Common myeloid progenitor, CD34-positive (primary cell): ENCODE results near the gene KXD1.
A peak's percentile ranks its signal among the peaks of the same experiment; 100 is the strongest.

ENCODE experiments used
- CTCF ChIA-PET: fragments of 350-600 bp; sonication (Branson Sonifier 250); formaldehyde crosslinking; loops from one replicate; lab custom pipeline; 2021; ENCODE audit warnings: antibody characterized with exemption; lab: Charles Lee
- POLR2A ChIA-PET: fragments of 350-600 bp; sonication (Branson Sonifier 250); formaldehyde crosslinking; loops from one replicate; lab custom pipeline; 2021; ENCODE audit warnings: antibody characterized with exemption; lab: Charles Lee
- DNase-seq, 3 donors: peaks; one replicate each; pipeline versions ENCODE4 v3.0.0 to v3.0.0-alpha.2; 2013
- H3K27ac ChIP-seq, 2 experiments: 1 replicate in 1 of 2; 2 replicates in 1 of 2; pipeline ENCODE4 v1.7.0; 2013; ENCODE audit warnings: inconsistent platforms in 2 of 2, low read length in 2 of 2, mild to moderate bottlenecking in 2 of 2, low read depth in 1 of 2, moderate library complexity in 1 of 2; ENCODE audit not compliant: severe bottlenecking in 2 of 2, insufficient read depth in 1 of 2, poor library complexity in 1 of 2
- H3K27me3 ChIP-seq, 5 experiments: replicated peaks in 2 of 5; 1 replicate in 3 of 5; 2 replicates in 2 of 5; pipeline versions ENCODE4 v1.6.1 to v1.7.0; 2013; ENCODE audit warnings: low read length in 4 of 5, mild to moderate bottlenecking in 2 of 5, moderate library complexity in 2 of 5, inconsistent platforms in 1 of 5; ENCODE audit not compliant: insufficient read depth in 5 of 5, control insufficient read depth in 4 of 5
- H3K36me3 ChIP-seq, 4 experiments: 1 replicate in 2 of 4; 2 replicates in 2 of 4; pipeline versions ENCODE4 v1.6.1 to v1.7.0; 2013; ENCODE audit warnings: low read length in 3 of 4, control low read depth in 1 of 4, mild to moderate bottlenecking in 1 of 4; ENCODE audit not compliant: control insufficient read depth in 4 of 4, insufficient read depth in 4 of 4
- H3K4me1 ChIP-seq, 4 experiments: 1 replicate in 3 of 4; 2 replicates in 1 of 4; pipeline versions ENCODE4 v1.6.1 to v1.7.1; 2013; ENCODE audit warnings: low read length in 3 of 4, mild to moderate bottlenecking in 3 of 4, control low read depth in 1 of 4, inconsistent platforms in 1 of 4, moderate library complexity in 1 of 4; ENCODE audit not compliant: control insufficient read depth in 4 of 4, insufficient read depth in 4 of 4; ENCODE audit errors: control extremely low read depth in 1 of 4
- H3K4me3 ChIP-seq, 7 experiments: 1 replicate in 4 of 7; 2 replicates in 3 of 7; pipeline versions ENCODE4 v1.5.1 to v1.7.0; 2013; ENCODE audit warnings: mild to moderate bottlenecking in 7 of 7, low read length in 6 of 7, moderate library complexity in 6 of 7, inconsistent platforms in 2 of 7, low read depth in 2 of 7, control low read depth in 1 of 7; ENCODE audit not compliant: insufficient read depth in 4 of 7, control insufficient read depth in 1 of 7; ENCODE audit errors: extremely low read depth in 1 of 7
- H3K9me3 ChIP-seq, 5 experiments: 1 replicate in 4 of 5; 2 replicates in 1 of 5; pipeline versions ENCODE4 v1.6.1 to v1.7.1; 2013; ENCODE audit warnings: low read length in 4 of 5, mild to moderate bottlenecking in 2 of 5, inconsistent platforms in 1 of 5, low read depth in 1 of 5, moderate library complexity in 1 of 5; ENCODE audit not compliant: control insufficient read depth in 4 of 5, insufficient read depth in 2 of 5; ENCODE audit errors: control extremely low read depth in 1 of 5
- WGBS: methylation state at CpG from one replicate; pipeline ENCODE4 v1.1.5; 2013; ENCODE audit not compliant: insufficient coverage; 5-methylcytosine and 5-hydroxymethylcytosine counted together

The KXD1 gene

GRCh38 chr19:18558202-18558555 is 509 bp downstream of the KXD1 start:
- Histone ChIP-seq H3K27ac (peak overlapping the region; percentile 82 to 94), H3K4me3 (peak overlapping the region; percentile 55 to 97 (median 93)), H3K27me3 (no peaks in the 10 kb centered on the region), H3K4me1 (peaks cover 5 to 18% (median 11%) of the 10 kb centered on the region in 4 experiments), H3K9me3 (no peaks in the 10 kb centered on the region), H3K36me3 (peaks cover 5 to 21% (median 13%) of the 10 kb centered on the region in 4 experiments)
- POLR2A ChIA-PET: interaction anchor here (1.8 kb wide), 1 partner anchor 13 kb away, joined by 5 read pairs; the partner anchor contains the start of gene UBA52
- WGBS: 13% methylated on average over 6 of the region's 11 CpGs
- DNase-seq: peak in 1 of 3 donors; percentile 14
- CTCF ChIA-PET: interaction anchor here (0.8 to 1.6 kb wide), 6 partner anchors 13 to 118 kb away, joined by 3 to 7 read pairs (median 3); partner anchors contain the start of gene UBA52

- ChIA-PET POLR2A (interaction anchor here (1.8 kb wide), 1 partner anchor 13 kb away, joined by 5 read pairs; the partner anchor contains the start of gene UBA52), CTCF (interaction anchor here (0.8 to 2.3 kb wide), 7 partner anchors 12 to 119 kb away, joined by 3 to 7 read pairs (median 3); partner anchors contain the start of gene UBA52)
- H3K9me3 ChIP-seq: no peaks in the 10 kb centered on the region
- H3K27ac ChIP-seq: peak overlapping the region; percentile 82 to 94
- no peak for DNase-seq
- H3K27me3 ChIP-seq: no peaks in the 10 kb centered on the region
- peak overlapping the region in 6 of 7 experiments; percentile 86 to 97 (median 94) for H3K4me3 ChIP-seq
- 50% methylated on average over 1 of the region's 3 CpGs for WGBS
- peaks cover 5 to 21% (median 16%) of the 10 kb centered on the region in 4 experiments for H3K36me3 ChIP-seq
- H3K4me1 ChIP-seq: peaks cover 5 to 18% (median 11%) of the 10 kb centered on the region in 4 experiments
Measured at GRCh38 chr19:18558604-18559003, 934 bp downstream of the KXD1 start.

DNA sequence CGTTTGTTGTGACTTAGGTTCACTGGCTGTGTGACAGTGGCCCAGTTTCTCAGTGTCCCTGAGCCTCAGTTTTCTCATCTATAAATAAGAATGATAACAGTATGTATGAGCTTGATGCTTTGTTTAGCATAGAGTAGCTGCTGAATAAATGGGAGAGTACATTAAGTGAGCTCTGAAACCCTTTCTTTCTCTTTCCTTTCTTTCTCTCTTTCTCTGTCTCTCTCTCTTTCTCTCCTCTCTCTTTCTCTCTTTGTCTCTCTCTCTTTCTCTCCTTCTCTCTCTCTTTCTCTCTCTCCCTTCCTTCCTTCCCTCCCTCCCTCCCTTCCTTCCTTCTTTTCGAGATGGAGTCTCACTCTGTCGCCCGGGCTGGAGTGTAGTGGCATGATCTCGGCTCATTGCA is 2.0 kb downstream of the KXD1 start:
- no peak overlapping the region for H3K27ac ChIP-seq
- POLR2A ChIA-PET: no interaction called here
- DNase-seq: no peak
- peaks cover 5 to 18% (median 11%) of the 10 kb centered on the region in 4 experiments for H3K4me1 ChIP-seq
- H3K36me3 ChIP-seq: peaks cover 9 to 32% (median 18%) of the 10 kb centered on the region in 4 experiments
- H3K9me3 ChIP-seq: no peaks in the 10 kb centered on the region
- H3K27me3 ChIP-seq: no peaks in the 10 kb centered on the region
- 30% methylated on average over 2 of the region's 5 CpGs for WGBS
- CTCF ChIA-PET: interaction anchor here (1.6 to 2.3 kb wide), 2 partner anchors 11 to 40 kb away, joined by 5 to 7 read pairs; partner anchors contain the start of gene UBA52
- H3K4me3 ChIP-seq: no peak overlapping the region

- H3K27me3 ChIP-seq: no peaks in the 10 kb centered on the region
- H3K36me3 ChIP-seq: peaks cover 14 to 55% (median 32%) of the 10 kb centered on the region in 4 experiments
- no peaks in the 10 kb centered on the region for H3K9me3 ChIP-seq
- CTCF ChIA-PET: no interaction called here
- POLR2A ChIA-PET: no interaction called here
- H3K27ac ChIP-seq: no peak overlapping the region
- no peak overlapping the region for H3K4me3 ChIP-seq
- no peak for DNase-seq
- H3K4me1 ChIP-seq: peaks cover 5 to 18% (median 11%) of the 10 kb centered on the region in 4 experiments
- WGBS: 86% methylated on average over 12 of the region's 14 CpGs
Measured at GRCh38 chr19:18562086-18562485, 4.4 kb downstream of the KXD1 start.

DNA sequence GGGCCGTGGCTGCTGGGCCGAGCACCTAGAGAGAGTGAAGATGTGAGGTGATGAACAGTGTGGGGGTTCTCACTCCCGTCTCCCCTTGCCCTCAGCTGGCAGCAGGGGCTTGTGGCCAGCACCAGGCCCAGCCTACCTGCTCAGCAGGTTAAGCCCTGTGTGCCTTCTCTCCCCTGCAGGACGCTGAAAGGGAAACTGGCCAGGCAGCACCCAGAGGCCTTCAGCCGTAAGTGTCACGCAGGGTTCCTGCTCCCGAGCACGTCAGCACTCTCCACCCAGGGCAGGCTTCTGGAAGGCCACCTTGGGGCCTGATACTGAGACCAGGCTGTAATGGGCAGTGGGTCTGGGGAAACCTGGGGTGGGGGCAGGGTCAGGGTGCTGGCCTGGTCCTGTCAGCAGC is 9.3 kb downstream of the KXD1 start:
- Histone ChIP-seq H3K4me1 (peaks cover 0 to 7% (median 5%) of the 10 kb centered on the region in 4 experiments), H3K36me3 (peaks cover 22 to 72% (median 49%) of the 10 kb centered on the region in 4 experiments), H3K27me3 (no peaks in the 10 kb centered on the region), H3K9me3 (no peaks in the 10 kb centered on the region), H3K4me3 (no peak overlapping the region), H3K27ac (no peak overlapping the region)
- POLR2A ChIA-PET: no interaction called here
- DNase-seq: no peak
- 100% methylated on average over 4 of the region's 8 CpGs for WGBS
- CTCF ChIA-PET: interaction anchor here (1.1 to 1.2 kb wide), 2 partner anchors 10 to 23 kb away, joined by 3 read pairs; partner anchors contain the start of gene KXD1

DNA sequence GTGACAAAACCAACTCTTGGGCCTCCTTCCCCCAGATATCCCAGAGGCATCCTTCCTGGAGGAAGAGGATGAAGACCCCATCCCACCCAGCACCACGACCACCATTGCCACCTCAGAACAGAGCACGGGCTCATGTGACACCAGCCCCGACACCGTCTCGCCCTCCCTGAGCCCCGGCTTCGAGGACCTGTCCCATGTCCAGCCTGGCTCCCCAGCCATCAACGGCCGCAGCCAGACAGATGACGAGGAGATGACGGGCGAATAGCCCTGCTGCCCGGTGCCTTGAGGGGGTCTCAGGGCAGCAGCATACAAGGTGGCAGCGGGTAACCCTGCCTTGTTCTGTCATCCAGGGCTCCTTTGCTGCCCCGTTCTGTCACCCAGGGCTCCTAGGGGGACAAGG is 10.7 kb downstream of the KXD1 start:
- H3K4me3 ChIP-seq: no peak overlapping the region
- H3K27me3 ChIP-seq: no peaks in the 10 kb centered on the region
- DNase-seq: no peak
- no peak overlapping the region for H3K27ac ChIP-seq
- ChIA-PET POLR2A (no interaction called here), CTCF (no interaction called here)
- peaks cover 7 to 20% (median 16%) of the 10 kb centered on the region in 4 experiments for H3K4me1 ChIP-seq
- 96% methylated on average over 14 of the region's 15 CpGs for WGBS
- H3K9me3 ChIP-seq: no peaks in the 10 kb centered on the region
- H3K36me3 ChIP-seq: peaks cover 15 to 60% (median 46%) of the 10 kb centered on the region in 4 experiments
